Stimulated activated CD4-positive, alpha-beta T cell treated with anti-CD3 and anti-CD28 coated beads, Interleukin-2, amount 100 ng/mL, for 48 hours (primary cell): ENCODE data around the gene MYO16.
"Not testable (repeated sequence)": the region's sequence is repeated elsewhere in the genome, so short reads cannot be mapped to it uniquely, and the experiment has no call there.

ENCODE experiments used
- DNase-seq, 2 donors: peaks; one replicate each; pipeline ENCODE4 v3.0.0-alpha.2; 2020

The MYO16 gene

DNA sequence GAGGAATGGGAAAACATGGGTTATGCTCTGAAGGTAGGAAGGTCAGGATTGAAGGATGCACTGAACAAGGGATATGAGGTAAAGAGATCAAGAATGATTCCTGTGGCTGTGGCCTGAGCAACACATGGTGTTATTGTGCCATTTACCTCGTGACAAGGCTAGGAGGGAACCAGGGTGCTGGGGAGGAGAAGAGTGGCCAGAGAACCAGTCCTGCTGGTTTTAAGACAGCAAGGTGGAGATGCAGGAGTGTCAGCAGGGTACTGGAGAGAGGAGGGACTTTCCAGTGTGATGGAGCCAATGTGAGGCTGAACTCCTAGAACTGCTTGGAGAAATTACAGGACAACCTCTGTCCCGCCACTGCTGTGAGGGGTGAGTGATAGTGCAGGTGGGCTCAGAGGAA is 282.4 kb downstream of the MYO16 start:
- DNase-seq: no peak

- DNase-seq: not testable (repeated sequence)
Measured at GRCh38 chr13:108913731-108914130, 284.3 kb downstream of the MYO16 start.

- no peak for DNase-seq
Measured at GRCh38 chr13:108915095-108915633, 285.8 kb downstream of the MYO16 start.

DNA sequence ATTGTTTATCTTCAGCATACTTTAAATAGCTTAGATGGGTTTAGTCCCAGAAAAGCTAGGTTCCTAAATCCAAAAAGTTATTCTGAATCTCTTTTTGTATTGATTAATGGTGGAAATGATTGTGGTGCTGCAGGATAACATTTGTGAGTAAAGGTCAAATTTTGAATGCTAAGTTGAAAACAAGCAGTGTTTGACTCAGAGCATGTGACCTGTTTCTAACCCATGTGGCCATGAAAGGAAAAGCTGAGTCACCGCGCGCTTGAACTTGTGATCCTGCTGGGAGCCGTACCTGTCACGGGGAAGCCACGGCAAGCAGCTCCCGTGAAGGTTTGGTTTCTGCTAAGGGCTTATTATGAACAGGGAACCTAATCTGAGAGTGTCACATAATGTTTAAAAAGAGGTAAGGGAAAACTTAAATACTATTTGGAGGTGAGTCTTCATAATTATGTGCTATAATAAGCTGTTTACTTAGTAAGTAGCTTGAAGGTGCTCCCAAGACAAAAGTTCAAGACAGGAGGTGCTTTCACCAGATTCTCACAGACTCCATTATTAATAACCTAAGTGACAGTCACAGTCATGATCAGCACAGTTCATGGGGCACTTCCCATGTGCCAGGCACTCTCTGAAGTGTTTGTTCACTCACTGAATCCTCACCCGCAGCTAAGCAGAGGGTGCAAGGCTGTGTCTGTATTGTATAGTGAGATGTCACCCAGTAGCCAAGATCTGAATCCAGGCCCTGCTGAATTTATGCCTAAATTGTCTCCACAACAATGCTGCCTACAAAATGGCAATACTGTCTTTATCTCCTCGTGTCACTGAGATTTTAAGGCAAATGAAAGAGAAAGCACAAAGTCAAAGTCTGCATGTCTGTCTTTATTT is 286.5 kb downstream of the MYO16 start:
- DNase-seq: peak; percentile 69 to 76

DNA sequence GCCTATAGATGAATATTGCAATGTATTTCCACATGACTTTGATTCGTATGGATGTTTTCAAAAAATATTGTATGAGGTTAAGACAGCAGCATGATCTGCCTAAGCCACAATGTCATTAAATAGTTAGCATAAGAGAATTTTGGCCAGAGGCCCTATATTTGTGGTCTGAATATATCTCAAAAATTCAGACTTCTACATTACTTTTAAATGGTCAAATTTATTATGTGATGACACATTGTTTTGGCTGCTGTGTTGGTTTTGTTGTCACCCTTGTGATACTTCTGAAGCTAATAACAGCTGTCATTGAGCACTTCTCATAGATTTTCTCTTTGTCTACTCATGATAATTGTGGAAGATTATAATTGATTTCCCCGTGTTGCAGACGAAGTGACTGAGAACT is 288.2 kb downstream of the MYO16 start:
- no peak for DNase-seq

GRCh38 chr13:108919036-108919907 is 289.9 kb downstream of the MYO16 start:
- no peak for DNase-seq

GRCh38 chr13:108920137-108920536 is 290.7 kb downstream of the MYO16 start:
- DNase-seq: no peak

GRCh38 chr13:108921238-108921637 is 291.8 kb downstream of the MYO16 start:
- no peak for DNase-seq

DNA sequence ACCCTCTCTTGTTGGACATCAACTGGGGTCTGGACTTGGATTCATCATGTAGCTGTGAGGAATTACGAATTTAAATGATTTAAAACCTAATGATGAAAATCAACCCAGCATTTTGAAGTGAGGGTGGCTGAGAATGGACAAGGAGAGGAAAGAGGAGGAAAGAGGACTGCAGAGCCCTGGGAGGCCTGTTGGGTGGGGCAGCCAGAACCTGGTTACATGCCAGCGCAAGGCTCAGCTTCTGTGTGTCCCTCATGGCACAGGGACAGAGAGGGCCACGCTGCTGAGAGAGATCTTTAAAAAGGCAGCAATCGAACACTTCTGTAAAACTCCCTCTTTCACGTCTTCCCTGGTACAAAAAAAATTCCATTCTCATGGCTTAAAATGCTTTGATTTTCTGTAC is 292.7 kb downstream of the MYO16 start:
- DNase-seq: no peak

GRCh38 chr13:108923386-108924047 is 294.1 kb downstream of the MYO16 start:
- no peak for DNase-seq

DNA sequence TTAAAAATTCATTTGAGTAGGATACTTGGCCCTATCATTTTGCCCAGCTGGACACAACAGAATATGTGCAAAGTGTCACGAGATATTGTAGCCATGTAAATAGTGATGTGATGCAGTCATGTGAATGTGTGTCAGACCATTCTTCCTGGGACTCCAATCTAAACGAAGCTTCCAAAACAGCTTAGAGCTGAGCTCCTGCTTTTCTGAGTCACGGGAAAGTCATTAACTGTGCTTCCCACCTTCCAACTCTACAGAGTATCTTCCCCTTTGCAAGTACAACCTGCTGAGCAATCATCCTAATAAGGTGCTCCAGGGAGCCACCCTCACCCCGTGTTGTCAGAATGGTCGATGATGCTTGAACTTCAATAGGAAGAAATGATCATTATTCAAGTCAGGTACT is 294.7 kb downstream of the MYO16 start:
- no peak for DNase-seq

GRCh38 chr13:108924541-108924940 is 295.1 kb downstream of the MYO16 start:
- DNase-seq: no peak

DNA sequence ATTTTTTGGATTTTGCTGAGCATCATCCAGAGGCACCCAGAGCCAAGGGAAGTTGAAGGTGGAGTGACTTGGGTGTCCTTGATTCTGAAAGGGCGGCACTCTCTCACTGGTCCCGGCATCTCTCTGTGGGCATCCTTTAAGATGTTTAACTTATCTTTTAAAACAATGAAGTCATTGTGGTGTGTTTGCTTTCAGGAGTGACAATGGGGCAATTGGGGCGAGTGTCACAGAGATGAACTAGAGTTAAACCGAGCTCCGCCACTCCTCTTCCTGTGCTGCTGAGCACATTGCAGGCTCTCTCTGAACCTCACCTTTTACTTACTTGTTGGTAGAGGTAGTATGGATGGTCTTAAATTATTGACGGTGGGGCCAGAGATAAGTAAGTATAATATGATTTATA is 295.7 kb downstream of the MYO16 start:
- no peak for DNase-seq

DNA sequence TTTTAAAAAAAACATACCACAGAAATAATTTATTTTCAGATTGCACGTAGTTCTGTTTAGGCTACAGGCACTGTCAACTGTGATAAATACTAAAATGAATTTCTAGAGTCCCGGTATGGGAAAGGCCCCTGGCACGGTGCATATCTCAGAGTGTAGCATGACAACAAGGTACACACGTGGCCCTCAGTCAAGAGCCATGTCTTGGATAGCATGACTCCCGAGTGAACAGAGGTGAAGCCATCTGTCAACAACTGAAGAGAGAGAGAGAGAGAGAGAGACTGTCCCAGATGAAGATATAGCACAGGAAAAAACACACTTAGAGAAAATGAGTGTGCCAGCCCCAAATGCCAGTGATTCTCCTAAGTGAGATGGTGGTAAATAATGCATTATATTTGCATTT is 297.5 kb downstream of the MYO16 start:
- no peak for DNase-seq

DNA sequence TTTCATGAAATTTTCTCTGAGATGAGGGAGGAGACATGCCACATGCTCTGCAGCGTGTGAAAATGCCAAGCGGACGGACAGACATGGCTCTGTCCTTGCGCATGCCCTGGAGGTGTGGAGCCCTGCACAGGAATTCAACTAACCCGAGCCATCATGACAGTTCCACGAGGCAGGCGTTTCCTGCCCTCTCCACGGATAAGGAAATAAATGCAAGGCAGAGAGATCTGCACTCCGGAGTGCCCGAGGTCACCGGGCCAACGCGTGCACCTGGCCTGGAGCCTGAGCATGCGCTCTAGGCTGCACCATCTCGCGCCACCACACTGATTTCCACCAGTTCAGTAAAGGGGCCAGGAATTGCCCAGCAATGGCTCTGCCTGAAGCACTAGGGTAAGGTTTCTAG is 298.2 kb downstream of the MYO16 start:
- DNase-seq: no peak

GRCh38 chr13:108929532-108930206 is 300.3 kb downstream of the MYO16 start:
- DNase-seq: no peak

- DNase-seq: no peak
Measured at GRCh38 chr13:108932196-108932595, 302.8 kb downstream of the MYO16 start.

GRCh38 chr13:108933061-108933460 is 303.6 kb downstream of the MYO16 start:
- no peak for DNase-seq

DNA sequence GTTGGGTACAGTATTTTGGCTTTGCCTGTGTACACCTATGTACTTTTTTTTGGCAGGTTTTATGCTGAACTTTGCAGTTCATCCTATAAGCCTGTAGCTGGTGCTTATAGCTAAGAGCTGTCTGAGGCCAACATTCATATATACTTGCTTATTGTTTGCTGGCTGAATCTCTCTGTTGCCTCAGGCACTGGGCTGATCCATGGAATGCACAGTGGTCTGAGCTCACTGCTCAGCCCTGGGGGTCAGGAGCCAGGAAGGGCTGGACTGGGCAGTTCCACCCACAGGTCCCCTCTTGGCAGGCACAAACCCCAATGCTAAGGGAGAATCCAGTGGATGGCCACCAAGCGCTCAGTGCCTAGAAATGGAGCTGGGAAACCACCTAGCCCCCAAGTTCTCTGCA is 308.7 kb downstream of the MYO16 start:
- DNase-seq: no peak

GRCh38 chr13:108940121-108940520 is 310.7 kb downstream of the MYO16 start:
- no peak for DNase-seq

DNA sequence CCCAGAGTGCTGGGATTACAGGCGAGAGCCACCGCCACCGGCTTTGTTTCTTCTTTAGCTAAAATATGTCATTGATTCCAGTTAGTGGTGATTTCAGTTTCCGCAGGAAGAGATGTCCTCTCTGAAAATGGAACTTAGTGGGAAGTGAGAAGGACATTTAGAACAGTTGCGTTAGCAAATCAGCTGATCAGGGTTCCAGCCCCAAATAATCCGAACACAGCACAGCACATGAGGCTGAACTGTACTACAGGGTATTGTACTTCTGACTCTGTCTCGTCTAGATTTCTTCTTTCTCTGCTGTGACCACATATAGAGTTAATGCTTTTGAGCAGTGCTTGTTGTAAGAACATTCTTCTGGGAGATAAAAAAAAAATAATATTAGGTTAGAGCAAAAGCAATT is 314.4 kb downstream of the MYO16 start:
- DNase-seq: no peak

DNA sequence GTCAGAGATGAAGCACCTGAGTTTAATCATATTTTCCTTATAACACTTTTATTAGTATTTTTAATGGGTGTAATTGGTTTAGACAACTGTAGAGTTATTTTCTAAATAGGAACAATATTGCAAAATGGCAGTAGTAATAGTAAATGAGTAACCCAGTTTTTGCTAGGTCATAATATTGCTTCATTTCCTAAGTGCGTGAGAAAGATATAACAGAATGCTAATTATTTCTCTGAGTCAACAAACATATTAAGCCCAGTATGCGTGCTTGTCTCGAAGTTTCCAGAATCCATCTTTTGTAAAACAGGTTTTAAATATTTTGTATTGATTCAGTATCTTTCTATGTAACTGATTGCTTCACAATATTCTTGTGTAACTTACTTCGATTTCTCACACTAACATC is 315.3 kb downstream of the MYO16 start:
- DNase-seq: no peak
